ENCODE data around the gene ID3.

Gene ID3

GRCh38 chr1:23567629-23567995 is 8.3 kb upstream of the ID3 start:
- no peak overlapping the region for H3K27ac ChIP-seq (ENCODE audit: extremely low read depth, low read depth, low read length)
- ChIA-PET POLR2A (interaction anchor here (3.4 kb wide), 1 partner anchor 8 kb away, joined by 16 read pairs; the partner anchor contains the start of gene ID3), CTCF (interaction anchor here (2.0 to 2.2 kb wide), 2 partner anchors 13 to 22 kb away, joined by 7 read pairs; no protein-coding TSS in a partner anchor)
- peak overlapping the region; percentile 12; the same call in 1 of the 2 replicates for H3K4me3 ChIP-seq (ENCODE audit: low read depth, low read length)
- TF ChIP-seq ZNF404 (tag by site-specific recombination; IDR thresholded peaks at IDR 0.05) (no peak), ZNF175 (tag by site-specific recombination; IDR thresholded peaks at IDR 0.05) (no peak), ZNF169 (tag by site-specific recombination; IDR thresholded peaks at IDR 0.05) (no peak), ZNF416 (tag by site-specific recombination; IDR thresholded peaks at IDR 0.05) (no peak), SP7 (tag by site-specific recombination; IDR thresholded peaks at IDR 0.05) (no peak), EGR2 (tag by site-specific recombination; IDR thresholded peaks at IDR 0.05; ENCODE audit: low read depth) (no peak), KLF17 (tag by site-specific recombination; IDR thresholded peaks at IDR 0.05) (no peak), ZNF660 (tag by site-specific recombination; IDR thresholded peaks at IDR 0.05) (no peak), ZNF112 (tag by site-specific recombination; IDR thresholded peaks at IDR 0.05) (no peak), ZXDB (tag by site-specific recombination; IDR thresholded peaks at IDR 0.05) (no peak), ZNF473 (tag by site-specific recombination; IDR thresholded peaks at IDR 0.05) (no peak), ZNF518A (tag by site-specific recombination; conservative IDR thresholded peaks at IDR 0.05; ENCODE audit: low read depth) (no peak), ZBTB11 (tag by site-specific recombination; conservative IDR thresholded peaks at IDR 0.05; ENCODE audit: low read depth) (no peak), ZNF747 (tag by site-specific recombination; IDR thresholded peaks at IDR 0.05) (no peak), ZNF768 (tag by site-specific recombination; IDR thresholded peaks at IDR 0.05) (no peak), ZNF292 (tag by site-specific recombination; IDR thresholded peaks at IDR 0.05; ENCODE audit: borderline replicate concordance, low read depth) (no peak)
- H3K4me1 ChIP-seq (ENCODE audit: control insufficient read depth, insufficient read depth, low read length) = peaks cover 4% of the 10 kb centered on the region
- H3K9me3 ChIP-seq (ENCODE audit: control insufficient read depth, insufficient read depth, low read depth, low read length) = no peaks in the 10 kb centered on the region
- no peaks in the 10 kb centered on the region for H3K36me3 ChIP-seq (ENCODE audit: control insufficient read depth in 2 of 2, insufficient read depth in 1 of 2, low read length in 2 of 2)

GRCh38 chr1:23566304-23566703 is 7.0 kb upstream of the ID3 start:
- no peaks in the 10 kb centered on the region for H3K9me3 ChIP-seq (ENCODE audit: control insufficient read depth, insufficient read depth, low read depth, low read length)
- no peaks in the 10 kb centered on the region for H3K36me3 ChIP-seq (ENCODE audit: control insufficient read depth in 2 of 2, insufficient read depth in 1 of 2, low read length in 2 of 2)
- H3K27ac ChIP-seq (ENCODE audit: extremely low read depth, low read depth, low read length) = no peak overlapping the region
- peaks cover 11% of the 10 kb centered on the region for H3K4me1 ChIP-seq (ENCODE audit: control insufficient read depth, insufficient read depth, low read length)
- no peak overlapping the region for H3K4me3 ChIP-seq (ENCODE audit: low read depth, low read length)
- CTCF ChIA-PET = interaction anchor here (0.6 to 3.4 kb wide), 5 partner anchors 10 to 68 kb away, joined by 3 to 12 read pairs (median 7); no protein-coding TSS in a partner anchor
- TF ChIP-seq ZNF280D (tag by site-specific recombination; IDR thresholded peaks at IDR 0.05) (no peak), ZNF768 (tag by site-specific recombination; IDR thresholded peaks at IDR 0.05) (peak; percentile 89), SP7 (tag by site-specific recombination; IDR thresholded peaks at IDR 0.05) (no peak), ZNF473 (tag by site-specific recombination; IDR thresholded peaks at IDR 0.05) (no peak), ZFP69B (tag by site-specific recombination; IDR thresholded peaks at IDR 0.05) (no peak)
- POLR2A ChIA-PET = no interaction called here

All from HEK293 (cell line).